ENCODE data around the gene U2AF2.

- TF ChIP-seq GATA2 (IDR thresholded peaks at IDR 0.05; ENCODE audit: low read depth, low read length) (no peak), GATA3 (IDR thresholded peaks at IDR 0.05; ENCODE audit: low read depth, low read length) (no peak)
Measured at GRCh38 chr19:55666343-55667005, 11.6 kb downstream of the U2AF2 start.

Measured in SH-SY5Y (cell line).